ENCODE measurements around the gene POLK.
"Not testable (repeated sequence)": the region's sequence is repeated elsewhere in the genome, so short reads cannot be mapped to it uniquely, and the experiment has no call there.

POLK gene

DNA sequence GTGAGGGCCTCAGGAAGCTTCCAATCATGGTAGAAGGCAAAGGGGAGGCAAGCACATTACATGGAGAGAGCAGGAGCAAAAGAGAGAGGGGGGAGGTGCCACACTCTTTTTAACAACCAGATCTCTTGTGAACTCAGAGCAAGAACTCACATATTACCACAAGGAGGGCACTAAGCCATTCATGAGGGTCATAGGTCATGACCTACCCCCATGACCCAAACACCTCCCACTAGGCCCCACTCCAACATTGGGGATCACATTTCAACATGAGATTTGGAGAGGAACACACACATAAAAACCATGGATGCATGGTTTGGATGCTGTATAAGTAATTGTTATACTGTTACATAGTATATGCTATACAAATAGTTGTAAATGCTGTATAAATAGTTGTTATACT is 17.5 kb downstream of the POLK start:
- TF ChIP-seq CTCF (IDR thresholded peaks at IDR 0.05; ENCODE audit: borderline replicate concordance, insufficient read depth, low read depth, low read length): no peak
- no peak overlapping the region for H3K4me3 ChIP-seq (ENCODE audit: low read depth, low read length)

GRCh38 chr5:75532190-75532589 is 20.5 kb downstream of the POLK start:
- no peak for TF ChIP-seq CTCF (IDR thresholded peaks at IDR 0.05; ENCODE audit: borderline replicate concordance, insufficient read depth, low read depth, low read length)
- no peak overlapping the region for H3K4me3 ChIP-seq (ENCODE audit: low read depth, low read length)

GRCh38 chr5:75533716-75534115 is 22.0 kb downstream of the POLK start:
- H3K4me3 ChIP-seq (ENCODE audit: low read depth, low read length): not testable (repeated sequence)

GRCh38 chr5:75534734-75535133 is 23.0 kb downstream of the POLK start:
- TF ChIP-seq CTCF (IDR thresholded peaks at IDR 0.05; ENCODE audit: borderline replicate concordance, insufficient read depth, low read depth, low read length): no peak
- H3K4me3 ChIP-seq (ENCODE audit: low read depth, low read length): no peak overlapping the region

- TF ChIP-seq CTCF (IDR thresholded peaks at IDR 0.05; ENCODE audit: borderline replicate concordance, insufficient read depth, low read depth, low read length): no peak
- H3K4me3 ChIP-seq (ENCODE audit: low read depth, low read length): no peak overlapping the region
Observed at GRCh38 chr5:75536147-75536546, 24.5 kb downstream of the POLK start.

DNA sequence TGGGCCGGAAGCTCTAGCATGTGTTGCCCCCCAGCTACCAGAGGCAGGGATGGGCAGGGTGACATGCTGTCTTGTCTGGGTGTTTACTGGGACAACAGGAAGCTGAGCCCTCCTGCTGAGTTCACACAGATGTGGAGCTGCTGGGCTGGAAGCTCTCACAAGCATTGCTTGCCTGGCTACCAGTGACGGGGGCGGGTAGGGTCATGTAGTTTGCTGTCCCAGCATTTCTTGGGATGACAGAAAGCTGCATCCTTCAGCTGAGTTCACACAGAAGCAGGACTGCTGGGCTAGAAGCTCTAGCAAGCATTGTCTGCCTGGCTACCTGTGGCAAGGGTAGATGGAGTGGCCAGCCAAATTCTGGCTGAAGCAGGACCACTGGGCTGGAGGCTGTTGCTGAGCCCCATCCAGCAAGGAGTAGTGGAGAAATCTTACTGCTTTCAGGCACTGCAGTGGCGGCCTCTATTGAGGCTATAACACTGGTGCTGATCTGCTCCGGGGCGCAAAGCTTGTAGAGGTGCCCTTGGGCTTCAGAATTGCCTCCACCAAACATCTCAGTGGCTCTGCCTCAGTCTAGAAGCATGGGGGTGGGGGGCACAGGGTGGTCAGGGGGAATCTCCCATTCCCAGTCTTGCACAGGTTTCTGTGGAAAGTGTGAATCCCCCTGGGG is 25.1 kb downstream of the POLK start:
- no peak for TF ChIP-seq CTCF (IDR thresholded peaks at IDR 0.05; ENCODE audit: borderline replicate concordance, insufficient read depth, low read depth, low read length)
- H3K4me3 ChIP-seq (ENCODE audit: low read depth, low read length): no peak overlapping the region

DNA sequence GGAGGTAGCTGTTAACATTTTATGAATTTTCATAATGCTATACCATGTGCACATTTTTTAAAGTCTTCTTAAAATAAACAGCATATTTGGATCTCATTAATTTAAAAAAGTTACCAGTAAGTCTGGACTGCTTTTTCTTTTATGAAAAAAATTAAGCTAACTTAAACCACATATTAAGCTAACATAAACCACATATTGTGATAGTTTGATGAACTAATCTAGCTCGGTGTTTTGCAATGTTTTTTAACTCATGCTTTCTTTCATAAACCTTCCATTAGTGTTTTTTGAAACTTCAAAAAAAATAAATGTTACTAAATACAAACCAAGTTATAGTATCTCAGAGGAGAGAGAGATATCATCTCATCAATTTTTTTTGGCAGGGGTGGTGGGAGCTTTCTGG is 26.5 kb downstream of the POLK start:
- no peak for TF ChIP-seq CTCF (IDR thresholded peaks at IDR 0.05; ENCODE audit: borderline replicate concordance, insufficient read depth, low read depth, low read length)
- H3K4me3 ChIP-seq (ENCODE audit: low read depth, low read length): no peak overlapping the region

DNA sequence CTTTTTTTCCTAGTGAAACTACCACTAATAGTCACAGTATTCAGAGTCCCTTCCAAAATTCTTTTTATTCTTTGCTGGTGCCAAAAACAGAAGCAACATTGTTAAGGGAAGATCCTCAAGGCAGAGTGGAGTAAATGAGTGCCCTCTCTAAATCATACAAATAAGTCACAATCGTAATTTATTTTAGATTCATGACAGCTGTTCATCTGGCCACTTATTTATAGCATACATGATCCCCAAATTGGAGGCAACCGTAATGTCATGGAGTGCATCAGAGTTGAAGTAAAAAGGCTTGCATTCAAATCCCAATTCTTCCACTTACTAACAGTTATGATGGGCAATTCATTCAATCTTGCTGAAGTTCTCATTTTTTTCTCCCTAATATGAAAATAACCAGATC is 33.4 kb downstream of the POLK start:
- no peak for TF ChIP-seq CTCF (IDR thresholded peaks at IDR 0.05; ENCODE audit: borderline replicate concordance, insufficient read depth, low read depth, low read length)
- no peak overlapping the region for H3K4me3 ChIP-seq (ENCODE audit: low read depth, low read length)

Data from GM12875 (cell line).